GM18498 (cell line): ENCODE measurements around the gene ERC2.

Source experiments
- ATAC-seq: cut with Tn5 transposase; IDR thresholded peaks from one replicate; pipeline ENCODE4 v1.9.1; 2021; ENCODE audit warnings: mild to moderate bottlenecking, moderate library complexity; ENCODE audit not compliant: unreplicated experiment

ERC2 gene

DNA sequence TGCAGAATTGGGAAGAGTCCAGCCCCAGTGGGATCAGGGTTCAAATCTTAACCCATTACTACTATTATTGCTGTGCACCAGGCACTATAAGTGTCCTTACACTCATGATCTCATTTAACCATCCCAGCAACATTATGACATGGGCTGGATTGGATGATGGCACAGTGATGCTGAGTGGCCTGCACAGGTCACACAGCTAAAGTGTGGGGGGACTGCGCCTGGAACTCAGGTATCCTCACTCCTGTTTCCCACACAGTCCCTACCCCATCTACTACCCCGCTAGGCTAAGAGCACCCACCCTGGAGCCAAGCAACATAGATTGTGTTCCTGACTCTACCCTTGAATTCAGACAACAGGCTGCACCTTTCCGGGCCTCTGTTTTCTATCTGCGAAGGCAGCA, 997.2 kb downstream of the ERC2 start:
- no peak for ATAC-seq

DNA sequence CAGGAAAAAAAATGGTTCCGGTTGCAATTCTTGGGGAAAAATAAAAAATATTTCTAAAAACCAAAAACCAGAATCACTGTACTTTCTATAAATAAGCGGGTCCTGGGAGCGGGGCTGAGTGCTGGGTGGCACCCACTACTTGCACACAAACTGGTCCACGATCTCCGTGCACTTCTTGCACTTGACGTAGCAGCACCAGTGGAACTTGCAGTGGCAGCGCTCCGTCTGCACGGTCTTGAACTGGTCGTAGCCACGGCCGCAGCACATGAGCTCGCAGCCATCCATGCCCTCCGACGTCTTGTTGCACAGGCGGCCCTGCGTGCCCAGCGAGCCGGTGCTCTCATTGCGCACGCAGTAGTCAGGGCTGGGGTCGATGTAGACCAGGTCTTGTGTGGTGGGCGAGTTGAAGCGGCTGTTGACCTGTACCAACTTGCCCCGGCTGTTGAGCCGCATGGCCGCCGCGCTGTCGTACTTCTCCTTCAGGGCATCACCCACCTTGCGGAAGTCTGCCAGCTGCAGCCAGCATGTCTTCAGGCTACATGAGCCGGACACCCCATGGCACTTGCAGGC, 998.2 kb downstream of the ERC2 start:
- no peak for ATAC-seq

DNA sequence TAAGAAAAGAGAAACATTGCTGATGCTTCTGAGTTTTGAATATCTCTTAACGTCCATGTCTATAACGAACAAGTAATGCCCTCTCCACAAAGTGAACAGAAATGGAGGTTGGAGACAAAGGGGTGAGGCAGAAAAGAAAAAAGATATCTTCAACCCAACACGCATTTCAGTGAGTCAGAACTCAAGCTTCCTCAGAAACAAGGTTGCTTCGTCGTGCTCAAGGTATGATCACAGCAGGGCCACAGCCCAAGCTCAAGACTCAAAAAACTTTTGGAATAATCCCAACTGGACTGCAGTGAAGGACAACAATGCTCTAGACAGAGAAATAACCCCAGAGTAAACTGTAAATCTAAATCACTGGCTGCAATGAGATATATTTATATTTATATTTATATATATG, 1000.0 kb downstream of the ERC2 start:
- ATAC-seq: no peak

DNA sequence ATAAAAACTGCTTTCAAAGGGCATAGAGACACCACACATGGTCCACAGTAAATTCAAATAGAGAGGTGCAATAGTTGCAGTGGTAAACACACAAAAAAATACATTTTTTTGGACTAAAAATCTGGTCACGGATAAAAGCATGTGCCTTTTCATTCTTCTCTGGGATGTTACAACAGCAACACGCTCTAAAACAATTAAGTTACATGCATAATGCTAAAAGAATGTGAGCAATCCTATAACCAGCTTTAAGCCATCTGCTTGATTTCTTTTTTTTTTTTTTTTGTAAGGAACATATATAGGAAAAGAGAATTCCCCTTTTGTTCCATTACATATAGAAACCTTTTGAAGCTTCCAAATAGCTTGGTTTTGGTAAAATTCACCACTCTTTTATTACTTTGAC, 1001.2 kb downstream of the ERC2 start:
- no peak for ATAC-seq

DNA sequence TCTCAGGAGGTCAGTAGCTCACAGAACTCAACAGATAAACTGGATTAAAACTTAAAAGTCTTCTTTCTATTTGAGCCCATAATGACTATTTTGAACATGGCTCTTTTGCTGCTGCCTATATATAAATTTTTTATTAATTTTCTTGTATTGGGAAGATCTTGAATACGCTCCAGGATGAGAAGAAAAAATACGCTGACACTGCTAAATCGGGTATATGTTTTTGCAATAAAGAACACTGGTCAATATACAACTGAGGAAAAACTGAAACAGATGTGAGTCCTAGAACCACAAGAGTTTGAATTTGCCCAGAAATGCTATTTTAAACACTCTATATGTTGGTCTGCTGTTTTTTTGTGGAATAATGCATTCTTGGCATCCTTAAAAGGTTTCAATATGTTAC, 1001.7 kb downstream of the ERC2 start:
- no peak for ATAC-seq

DNA sequence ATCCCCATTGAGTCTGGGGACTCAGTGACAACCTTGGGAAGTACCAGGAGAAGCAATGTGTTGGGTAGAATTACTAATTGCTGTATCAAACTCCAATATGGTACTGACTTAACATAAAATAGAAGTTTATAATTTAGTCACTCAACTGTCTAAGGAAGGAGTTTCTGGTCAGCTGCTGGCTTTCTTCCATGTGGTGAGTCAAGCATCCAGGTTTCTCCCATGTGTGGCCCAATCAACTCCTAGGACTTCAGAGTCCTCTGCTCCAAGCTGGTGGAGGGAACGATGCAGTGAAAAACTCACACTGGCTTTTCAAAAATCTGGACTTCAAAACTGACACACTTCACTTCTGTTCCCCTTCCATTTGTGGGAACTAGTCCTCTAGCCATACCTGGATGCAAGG, 1006.4 kb downstream of the ERC2 start:
- ATAC-seq: no peak

DNA sequence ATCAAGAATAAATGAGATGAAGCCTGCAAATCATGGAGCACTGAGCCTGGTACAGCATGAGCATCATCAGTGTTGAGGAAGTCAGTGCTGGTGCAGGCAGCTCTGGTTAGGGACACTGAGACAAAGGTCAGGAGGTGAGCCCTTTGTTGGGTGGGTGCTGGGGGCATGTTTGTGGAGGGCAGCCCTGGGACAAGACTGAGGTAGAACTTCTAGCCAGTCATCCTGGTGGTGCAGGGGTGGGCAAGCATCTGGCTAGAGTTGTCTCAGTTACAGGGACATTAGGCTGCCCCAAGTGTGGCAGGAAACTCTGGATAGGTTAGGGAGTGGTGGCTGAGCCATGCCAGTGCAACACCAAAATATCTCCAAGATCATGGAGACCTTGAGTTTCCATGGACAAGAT, 1008.4 kb downstream of the ERC2 start:
- no peak for ATAC-seq
